Measurements from ENCODE around the gene RGS6.

GRCh38 chr14:72332871-72333270 lies 400.6 kb downstream of the RGS6 start:
- no peak for TF ChIP-seq POLR2A (IDR thresholded peaks at IDR 0.05)
- TF ChIP-seq, protein P1, sequence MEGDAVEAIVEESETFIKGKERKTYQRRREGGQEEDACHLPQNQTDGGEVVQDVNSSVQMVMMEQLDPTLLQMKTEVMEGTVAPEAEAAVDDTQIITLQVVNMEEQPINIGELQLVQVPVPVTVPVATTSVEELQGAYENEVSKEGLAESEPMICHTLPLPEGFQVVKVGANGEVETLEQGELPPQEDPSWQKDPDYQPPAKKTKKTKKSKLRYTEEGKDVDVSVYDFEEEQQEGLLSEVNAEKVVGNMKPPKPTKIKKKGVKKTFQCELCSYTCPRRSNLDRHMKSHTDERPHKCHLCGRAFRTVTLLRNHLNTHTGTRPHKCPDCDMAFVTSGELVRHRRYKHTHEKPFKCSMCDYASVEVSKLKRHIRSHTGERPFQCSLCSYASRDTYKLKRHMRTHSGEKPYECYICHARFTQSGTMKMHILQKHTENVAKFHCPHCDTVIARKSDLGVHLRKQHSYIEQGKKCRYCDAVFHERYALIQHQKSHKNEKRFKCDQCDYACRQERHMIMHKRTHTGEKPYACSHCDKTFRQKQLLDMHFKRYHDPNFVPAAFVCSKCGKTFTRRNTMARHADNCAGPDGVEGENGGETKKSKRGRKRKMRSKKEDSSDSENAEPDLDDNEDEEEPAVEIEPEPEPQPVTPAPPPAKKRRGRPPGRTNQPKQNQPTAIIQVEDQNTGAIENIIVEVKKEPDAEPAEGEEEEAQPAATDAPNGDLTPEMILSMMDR (IDR thresholded peaks at IDR 0.05), result no peak
- TF ChIP-seq EP300 (IDR thresholded peaks at IDR 0.05), result no peak
